BJ (cell line): ENCODE measurements around the gene AGAP1. TPM values are rescaled to one million over a fixed set of nuclear protein-coding genes. Genes with fewer than 3 reads are reported as not detected.

Experiments used
- CTCF ChIA-PET: fragments of 350-600 bp; formaldehyde crosslinking; extraction: SDS; loops from one replicate; lab custom pipeline; 2021; ENCODE audit warnings: antibody characterized with exemption, inconsistent platforms; lab: Yijun Ruan, JAX
- POLR2A ChIA-PET: fragments of 300-600 bp; sonication (Branson Sonifier 250); formaldehyde crosslinking; extraction: SDS; loops from one replicate; lab custom pipeline; 2021; ENCODE audit warnings: antibody characterized with exemption; lab: Charles Lee
- DNase-seq: peaks from one replicate; pipeline ENCODE4 v3.0.0-alpha.2; 2011; ENCODE audit warnings: low read depth
- H3K27me3 ChIP-seq: 2 replicates; pipeline ENCODE4 v1.6.0; 2011; ENCODE audit warnings: low read length; ENCODE audit not compliant: control insufficient read depth, insufficient read depth
- H3K36me3 ChIP-seq: 2 replicates; pipeline ENCODE4 v1.5.1; 2011; ENCODE audit warnings: low read length; ENCODE audit not compliant: control insufficient read depth, insufficient read depth
- H3K4me3 ChIP-seq: 2 replicates; pipeline ENCODE4 v1.5.1; 2011; ENCODE audit warnings: low read depth, mild to moderate bottlenecking, control low read depth, low read length
- polyA plus RNA-seq: library from polyadenylated mRNA; depleted of rRNA; stranded (reverse); fragments of >200 nt; gene quantifications from 2 replicates; pipeline ENCODE4 v1.2.3, GENCODE V29; 2011
- TF ChIP-seq, protein P1 (sequence below): IDR thresholded peaks from 2 replicates; pipeline ENCODE4 v1.5.1; 2011; ENCODE audit warnings: low read depth, mild to moderate bottlenecking, control low read depth, inconsistent platforms, low read length, moderate library complexity; ENCODE audit not compliant: insufficient read depth

AGAP1 gene
- polyA plus RNA-seq, 1 experiment, result 14.9 TPM

DNA sequence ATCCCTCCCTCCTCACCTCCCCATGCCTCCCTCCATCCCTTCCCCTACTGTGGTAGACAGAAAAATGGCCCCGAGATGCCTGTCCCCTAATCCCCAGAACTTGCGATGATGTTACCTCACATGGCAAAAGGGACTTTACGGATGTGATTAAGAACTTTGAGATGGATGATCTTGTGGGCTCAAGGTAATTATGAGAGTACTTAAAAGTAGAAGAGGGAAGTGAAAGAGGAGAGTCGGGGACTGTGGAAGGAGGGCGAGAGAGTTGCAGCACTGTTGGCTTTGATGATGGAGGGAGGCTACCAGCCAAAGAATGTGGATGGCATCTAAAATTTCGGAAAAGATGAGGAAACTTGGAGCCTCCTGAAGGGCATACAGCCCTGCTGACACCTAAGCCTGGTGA is 66.5 kb downstream of the AGAP1 start:
- CTCF ChIA-PET, result interaction anchor here (0.7 kb wide), 1 partner anchor 424 kb away, joined by 3 read pairs; no protein-coding TSS in a partner anchor

DNA sequence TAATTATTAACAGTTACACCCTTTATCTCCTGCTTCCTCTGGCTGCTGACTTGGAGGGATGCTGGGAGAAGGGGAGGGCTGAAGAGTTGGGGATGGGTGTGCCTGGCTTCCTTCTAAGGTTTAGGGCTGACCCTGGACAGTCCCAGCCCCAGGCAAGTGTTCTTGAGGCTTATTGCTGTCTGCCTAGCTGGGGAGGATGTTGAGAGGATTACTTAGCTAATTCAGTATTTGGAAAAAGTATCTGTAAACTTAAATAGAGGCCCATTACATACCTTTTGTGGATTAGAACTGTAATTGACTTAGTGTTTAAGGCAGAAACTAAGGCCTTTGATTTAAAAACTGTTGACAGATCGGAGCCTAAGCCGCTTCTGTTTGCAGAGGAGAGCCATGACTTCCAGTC is 67.6 kb downstream of the AGAP1 start:
- TF ChIP-seq, protein P1, sequence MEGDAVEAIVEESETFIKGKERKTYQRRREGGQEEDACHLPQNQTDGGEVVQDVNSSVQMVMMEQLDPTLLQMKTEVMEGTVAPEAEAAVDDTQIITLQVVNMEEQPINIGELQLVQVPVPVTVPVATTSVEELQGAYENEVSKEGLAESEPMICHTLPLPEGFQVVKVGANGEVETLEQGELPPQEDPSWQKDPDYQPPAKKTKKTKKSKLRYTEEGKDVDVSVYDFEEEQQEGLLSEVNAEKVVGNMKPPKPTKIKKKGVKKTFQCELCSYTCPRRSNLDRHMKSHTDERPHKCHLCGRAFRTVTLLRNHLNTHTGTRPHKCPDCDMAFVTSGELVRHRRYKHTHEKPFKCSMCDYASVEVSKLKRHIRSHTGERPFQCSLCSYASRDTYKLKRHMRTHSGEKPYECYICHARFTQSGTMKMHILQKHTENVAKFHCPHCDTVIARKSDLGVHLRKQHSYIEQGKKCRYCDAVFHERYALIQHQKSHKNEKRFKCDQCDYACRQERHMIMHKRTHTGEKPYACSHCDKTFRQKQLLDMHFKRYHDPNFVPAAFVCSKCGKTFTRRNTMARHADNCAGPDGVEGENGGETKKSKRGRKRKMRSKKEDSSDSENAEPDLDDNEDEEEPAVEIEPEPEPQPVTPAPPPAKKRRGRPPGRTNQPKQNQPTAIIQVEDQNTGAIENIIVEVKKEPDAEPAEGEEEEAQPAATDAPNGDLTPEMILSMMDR, result no peak
- Histone ChIP-seq H3K36me3 (no peaks in the 10 kb centered on the region), H3K27me3 (no peaks in the 10 kb centered on the region), H3K4me3 (no peak overlapping the region)
- ChIA-PET CTCF (interaction anchor here (1.3 kb wide), 1 partner anchor 9 kb away, joined by 6 read pairs; no protein-coding TSS in a partner anchor), POLR2A (no interaction called here)
- no peak for DNase-seq

More for the DNA sequence above, 66.5 kb downstream of the AGAP1 start:
- no peaks in the 10 kb centered on the region for H3K36me3 ChIP-seq
- H3K27me3 ChIP-seq, result no peaks in the 10 kb centered on the region
- no peak overlapping the region for H3K4me3 ChIP-seq
- DNase-seq, result no peak
- POLR2A ChIA-PET, result no interaction called here
- TF ChIP-seq, protein P1, result no peak

DNA sequence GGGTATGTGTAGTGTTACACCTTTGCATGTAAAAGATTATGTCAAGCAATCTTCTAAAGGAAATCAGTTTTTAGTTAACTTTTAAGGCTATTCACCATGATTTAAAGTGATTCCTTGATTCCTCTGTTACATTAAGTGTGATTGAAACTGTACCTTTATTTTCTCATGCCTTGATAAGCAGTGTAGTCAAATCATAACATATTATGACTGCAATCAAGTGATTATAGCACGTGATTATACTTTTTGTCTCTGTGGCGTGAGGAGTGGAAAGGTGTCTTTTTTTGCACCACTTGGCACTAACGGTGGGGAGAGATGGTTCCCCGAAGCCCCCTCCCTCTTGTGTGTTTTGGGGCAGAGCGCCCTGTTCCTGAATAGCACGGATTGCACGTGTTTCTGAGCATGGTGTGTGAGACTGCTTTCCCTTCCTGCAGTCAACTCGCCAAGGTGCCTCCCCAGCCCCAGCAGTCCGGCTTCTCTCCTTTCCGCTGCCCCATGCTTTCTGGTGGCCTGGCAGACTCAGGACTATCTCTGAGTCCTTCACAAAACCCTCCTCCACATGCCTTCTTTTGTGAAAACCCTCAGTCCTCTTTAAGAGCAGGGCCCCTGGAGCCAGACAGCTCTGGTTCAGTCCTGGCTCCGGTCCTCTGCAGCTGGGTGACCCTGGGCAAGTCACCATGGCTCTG is 68.4 kb downstream of the AGAP1 start:
- DNase-seq, result no peak
- TF ChIP-seq, protein P1, result no peak
- POLR2A ChIA-PET, result no interaction called here
- Histone ChIP-seq H3K36me3 (no peaks in the 10 kb centered on the region; the same call in 1 of the 2 replicates), H3K4me3 (no peak overlapping the region), H3K27me3 (no peaks in the 10 kb centered on the region)
- CTCF ChIA-PET, result interaction anchor here (1.3 kb wide), 1 partner anchor 10 kb away, joined by 6 read pairs; no protein-coding TSS in a partner anchor

DNA sequence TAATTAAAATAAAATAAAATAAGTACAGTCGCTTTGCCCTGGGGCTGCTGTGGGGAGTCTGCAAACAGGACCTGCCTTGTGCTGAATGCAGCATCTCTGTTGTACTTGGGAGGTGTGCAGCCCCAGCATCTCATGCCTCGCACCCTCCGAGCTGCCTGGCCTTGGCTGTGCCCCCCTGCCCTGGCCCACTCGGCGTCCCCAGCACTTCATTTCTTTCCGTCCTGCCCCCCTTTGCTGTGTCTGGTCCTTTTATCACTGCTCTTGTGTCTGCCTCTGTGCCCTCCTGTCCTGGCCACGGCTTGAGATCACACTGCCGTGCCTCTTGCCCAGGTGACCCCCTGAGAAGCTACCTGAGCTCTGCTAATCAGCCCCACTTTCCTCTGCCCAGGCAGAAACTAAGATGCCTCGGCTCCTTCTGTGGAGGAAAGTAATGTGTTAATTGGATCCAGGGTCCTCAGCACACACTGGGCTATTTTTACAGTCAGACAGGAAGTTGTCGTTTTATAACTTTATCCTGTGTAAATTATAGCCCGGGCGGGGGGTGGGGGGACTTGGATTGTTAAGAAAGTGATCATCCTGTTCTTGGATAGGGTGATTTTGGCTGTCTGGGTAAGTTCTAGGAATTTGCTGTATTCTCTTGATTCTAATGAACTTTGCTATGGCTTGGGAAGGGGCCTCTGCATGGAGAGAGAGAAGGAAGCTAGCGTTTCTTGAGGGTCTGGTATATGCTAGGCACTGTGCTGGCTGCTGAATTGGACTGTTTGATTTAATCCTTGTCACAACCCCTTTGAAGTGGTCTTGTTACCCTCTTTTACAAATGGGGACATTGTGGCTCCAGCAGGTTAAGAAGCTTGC is 69.4 kb downstream of the AGAP1 start:
- ChIA-PET POLR2A (no interaction called here), CTCF (interaction anchor here (0.8 to 0.9 kb wide), 2 partner anchors 13 to 61 kb away, joined by 3 read pairs; no protein-coding TSS in a partner anchor)
- TF ChIP-seq, protein P1, result no peak
- Histone ChIP-seq H3K27me3 (no peaks in the 10 kb centered on the region), H3K4me3 (no peak overlapping the region), H3K36me3 (no peaks in the 10 kb centered on the region; the same call in 1 of the 2 replicates)
- DNase-seq, result no peak

DNA sequence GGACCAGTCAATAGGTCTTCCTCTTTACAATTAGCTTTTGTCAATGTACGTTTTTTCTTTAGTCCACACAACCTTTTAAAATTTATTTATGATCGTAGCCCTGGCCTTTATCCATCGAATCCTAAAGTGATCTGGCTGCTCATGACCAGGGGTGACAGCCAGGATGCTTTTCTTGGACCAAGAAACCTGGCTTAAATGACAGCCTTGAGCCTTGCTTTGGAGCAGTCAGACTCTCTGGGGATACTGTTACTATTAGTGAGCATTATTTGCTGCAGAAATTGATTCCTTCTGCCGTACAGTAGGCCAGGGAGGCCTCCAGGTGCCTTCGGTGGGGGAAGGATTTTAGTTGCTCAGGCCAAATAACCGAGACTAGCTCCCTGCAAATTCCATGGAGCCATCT is 70.2 kb downstream of the AGAP1 start:
- POLR2A ChIA-PET, result no interaction called here

More for the DNA sequence above, 70.2 kb downstream of the AGAP1 start:
- CTCF ChIA-PET, result no interaction called here
- no peaks in the 10 kb centered on the region for H3K27me3 ChIP-seq
- DNase-seq, result no peak
- no peak overlapping the region for H3K4me3 ChIP-seq
- TF ChIP-seq, protein P1, result no peak
- H3K36me3 ChIP-seq, result no peaks in the 10 kb centered on the region; the same call in 1 of the 2 replicates
